Uterus (tissue), 4 donors: ENCODE measurements around the gene SYNJ2. TPM values are rescaled to one million over a fixed set of nuclear protein-coding genes. Genes with fewer than 3 reads are reported as not detected.
A peak's percentile ranks its signal among the peaks of the same experiment; 100 is the strongest.

ENCODE experiments used
- DNase-seq, 2 donors: peaks; one replicate each; pipeline ENCODE4 v3.0.0-alpha.2; 2019 to 2020
- H3K27ac ChIP-seq, 2 donors: fragments of 200-600 bp; sonication (generic); 1 replicate in 1 of 2; 2 replicates in 1 of 2; pipeline ENCODE4 v1.5.1; 2016 to 2018
- H3K27me3 ChIP-seq, 2 donors: fragments of 200-600 bp; sonication (generic); one replicate each; pipeline ENCODE4 v1.5.1; 2018 to 2019; ENCODE audit warnings: control low read depth in 1 of 2
- H3K36me3 ChIP-seq, 2 donors: fragments of 200-600 bp; sonication (generic); one replicate each; pipeline ENCODE4 v1.5.1; 2019; ENCODE audit warnings: control low read depth in 1 of 2
- H3K4me1 ChIP-seq, 2 donors: fragments of 200-600 bp; sonication (generic); one replicate each; pipeline ENCODE4 v1.5.1; 2018 to 2019; ENCODE audit warnings: control low read depth in 1 of 2
- H3K4me3 ChIP-seq, 2 donors: fragments of 200-600 bp; sonication (generic); 1 replicate in 1 of 2; 2 replicates in 1 of 2; pipeline ENCODE4 v1.5.1; 2018 to 2019; ENCODE audit warnings: mild to moderate bottlenecking in 1 of 2
- H3K9me3 ChIP-seq, 2 donors: fragments of 200-600 bp; sonication (generic); one replicate each; pipeline ENCODE4 v1.5.1; 2019; ENCODE audit warnings: control low read depth in 1 of 2
- POLR2A ChIP-seq, 2 donors: fragments of 450-650 bp; IDR thresholded peaks; one replicate each; pipeline ENCODE4 v1.6.1; 2016; ENCODE audit warnings: antibody characterized with exemption in 2 of 2, mild to moderate bottlenecking in 1 of 2, moderate library complexity in 1 of 2
- intact Hi-C: fragments of 100-400 bp; cut with DNase I; formaldehyde crosslinking; loops from one replicate; pipeline ENCODE4 v1.15.1; 2023; ENCODE audit warnings: low total_unique reads
- total RNA-seq, 4 donors: library from RNA; depleted of rRNA in 3 of 4; stranded (reverse); fragments of >200 nt in 3 of 4; gene quantifications; one replicate each; pipeline versions ENCODE4 v1.1.0 to v1.2.4, GENCODE V29; 2014 to 2023
- TF ChIP-seq, protein P1 (sequence below), 4 experiments: fragments of 200-600 bp in 2 of 4; fragments of 450-650 bp in 2 of 4; sonication (generic) in 2 of 4; IDR thresholded peaks; one replicate each; pipeline ENCODE4 v1.5.1; 2016 to 2019; ENCODE audit warnings: antibody characterized with exemption in 4 of 4, mild to moderate bottlenecking in 2 of 4, moderate library complexity in 1 of 4
- donor health status: DM: yes; HTN: yes; CAD: no.

SYNJ2 gene
- total RNA-seq, 4 donors from 2014 or later = 9.5 to 32.2 (median 13.5) TPM

DNA sequence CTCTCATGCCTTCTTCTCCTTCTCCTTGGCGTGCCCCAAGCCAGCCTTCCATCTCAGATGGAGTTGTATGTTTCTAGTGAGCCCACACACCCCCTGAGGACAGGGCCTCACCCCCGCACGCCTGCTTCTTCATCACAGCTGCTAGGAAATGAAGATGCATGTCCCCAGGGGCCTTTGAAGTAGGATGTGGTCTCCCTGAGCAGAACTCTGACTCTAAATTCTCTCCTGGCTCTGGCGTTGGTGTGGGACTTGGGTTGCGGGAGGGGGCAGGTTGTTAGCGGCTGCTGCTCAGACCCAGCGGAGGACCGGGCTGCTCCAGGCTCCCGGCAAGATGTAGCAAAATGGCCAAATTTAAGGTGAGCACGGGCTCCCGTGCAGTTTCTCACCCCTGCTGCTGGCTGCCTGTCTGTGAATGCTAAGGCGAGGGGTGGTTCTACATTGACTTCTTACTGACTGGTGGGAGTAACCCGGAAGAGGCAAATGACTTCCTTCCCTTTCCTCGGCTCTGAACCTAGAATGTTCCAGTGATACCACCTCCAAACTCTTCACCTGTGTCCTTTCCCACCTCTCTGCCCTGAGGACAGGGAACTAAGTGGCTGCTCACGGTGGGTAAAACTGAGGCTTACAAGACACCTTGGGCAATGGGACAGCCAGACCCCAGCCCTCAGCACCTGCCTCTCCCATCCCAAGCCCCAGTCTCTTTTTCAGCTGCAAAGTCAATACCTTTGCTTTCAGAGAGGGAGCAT, 8.8 kb downstream of the SYNJ2 start:
- no peaks in the 10 kb centered on the region for H3K9me3 ChIP-seq
- intact Hi-C loops = no loop called here
- no peak for DNase-seq
- TF ChIP-seq POLR2A (IDR thresholded peaks at IDR 0.05) = no peak
- TF ChIP-seq, protein P1, sequence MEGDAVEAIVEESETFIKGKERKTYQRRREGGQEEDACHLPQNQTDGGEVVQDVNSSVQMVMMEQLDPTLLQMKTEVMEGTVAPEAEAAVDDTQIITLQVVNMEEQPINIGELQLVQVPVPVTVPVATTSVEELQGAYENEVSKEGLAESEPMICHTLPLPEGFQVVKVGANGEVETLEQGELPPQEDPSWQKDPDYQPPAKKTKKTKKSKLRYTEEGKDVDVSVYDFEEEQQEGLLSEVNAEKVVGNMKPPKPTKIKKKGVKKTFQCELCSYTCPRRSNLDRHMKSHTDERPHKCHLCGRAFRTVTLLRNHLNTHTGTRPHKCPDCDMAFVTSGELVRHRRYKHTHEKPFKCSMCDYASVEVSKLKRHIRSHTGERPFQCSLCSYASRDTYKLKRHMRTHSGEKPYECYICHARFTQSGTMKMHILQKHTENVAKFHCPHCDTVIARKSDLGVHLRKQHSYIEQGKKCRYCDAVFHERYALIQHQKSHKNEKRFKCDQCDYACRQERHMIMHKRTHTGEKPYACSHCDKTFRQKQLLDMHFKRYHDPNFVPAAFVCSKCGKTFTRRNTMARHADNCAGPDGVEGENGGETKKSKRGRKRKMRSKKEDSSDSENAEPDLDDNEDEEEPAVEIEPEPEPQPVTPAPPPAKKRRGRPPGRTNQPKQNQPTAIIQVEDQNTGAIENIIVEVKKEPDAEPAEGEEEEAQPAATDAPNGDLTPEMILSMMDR (IDR thresholded peaks at IDR 0.05) = no peak
- no peaks in the 10 kb centered on the region for H3K27me3 ChIP-seq
- H3K4me1 ChIP-seq = peaks cover 0 to 12% of the 10 kb centered on the region in 2 donors
- H3K36me3 ChIP-seq = no peaks in the 10 kb centered on the region
- H3K4me3 ChIP-seq = no peak overlapping the region
- peak overlapping the region; percentile 66 to 69 for H3K27ac ChIP-seq

DNA sequence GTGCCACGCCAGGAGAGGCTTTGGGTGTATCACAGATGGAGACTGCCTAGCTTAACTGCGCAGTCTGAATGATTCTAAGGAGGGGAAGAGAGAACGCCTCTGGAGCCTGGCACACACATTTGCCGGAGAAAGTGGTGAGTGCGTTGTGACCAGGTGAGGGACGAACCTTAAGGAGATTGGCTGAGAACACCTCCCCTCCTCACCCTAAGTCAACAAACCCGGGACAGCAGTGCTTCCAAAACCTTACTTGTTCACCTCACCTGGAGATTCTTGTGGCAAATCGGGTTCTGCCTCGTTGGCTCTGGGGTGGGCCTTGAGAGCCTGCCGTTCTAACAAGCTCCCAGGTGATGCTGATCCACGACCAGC, 9.4 kb downstream of the SYNJ2 start:
- TF ChIP-seq, protein P1 (IDR thresholded peaks at IDR 0.05) = no peak
- no peak for TF ChIP-seq POLR2A (IDR thresholded peaks at IDR 0.05)
- peaks cover 0 to 12% of the 10 kb centered on the region in 2 donors for H3K4me1 ChIP-seq
- no peaks in the 10 kb centered on the region for H3K27me3 ChIP-seq
- H3K36me3 ChIP-seq = no peaks in the 10 kb centered on the region
- DNase-seq = peak in 1 of 2 donors; percentile 4
- no peak overlapping the region for H3K4me3 ChIP-seq
- peak overlapping the region; percentile 66 to 69 for H3K27ac ChIP-seq
- H3K9me3 ChIP-seq = no peaks in the 10 kb centered on the region
- intact Hi-C loops = no loop called here

DNA sequence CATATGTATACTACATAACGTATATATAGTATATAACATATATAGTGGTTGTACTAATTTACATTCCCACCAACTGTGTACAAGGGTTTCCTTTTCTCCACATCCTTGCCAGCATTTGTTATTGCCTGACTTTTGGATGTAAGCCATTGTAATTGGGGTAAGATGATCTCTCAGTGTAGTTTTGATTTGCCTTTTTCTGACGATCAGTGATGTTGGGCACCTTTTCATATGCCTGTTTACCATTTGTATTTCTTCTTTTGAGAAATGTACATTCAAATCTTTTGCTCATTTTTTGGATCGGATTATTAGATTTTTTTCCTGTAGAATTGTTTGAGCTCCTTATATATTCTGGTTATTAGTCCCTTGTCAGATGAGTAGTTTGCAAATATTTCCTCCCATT, 11.4 kb downstream of the SYNJ2 start:
- no peaks in the 10 kb centered on the region for H3K36me3 ChIP-seq
- intact Hi-C loops = no loop called here
- TF ChIP-seq POLR2A (IDR thresholded peaks at IDR 0.05) = no peak
- TF ChIP-seq, protein P1 (IDR thresholded peaks at IDR 0.05) = no peak
- no peaks in the 10 kb centered on the region for H3K9me3 ChIP-seq
- no peak for DNase-seq
- peaks cover 0 to 12% of the 10 kb centered on the region in 2 donors for H3K4me1 ChIP-seq
- no peak overlapping the region for H3K27ac ChIP-seq
- no peak overlapping the region for H3K4me3 ChIP-seq
- no peaks in the 10 kb centered on the region for H3K27me3 ChIP-seq

DNA sequence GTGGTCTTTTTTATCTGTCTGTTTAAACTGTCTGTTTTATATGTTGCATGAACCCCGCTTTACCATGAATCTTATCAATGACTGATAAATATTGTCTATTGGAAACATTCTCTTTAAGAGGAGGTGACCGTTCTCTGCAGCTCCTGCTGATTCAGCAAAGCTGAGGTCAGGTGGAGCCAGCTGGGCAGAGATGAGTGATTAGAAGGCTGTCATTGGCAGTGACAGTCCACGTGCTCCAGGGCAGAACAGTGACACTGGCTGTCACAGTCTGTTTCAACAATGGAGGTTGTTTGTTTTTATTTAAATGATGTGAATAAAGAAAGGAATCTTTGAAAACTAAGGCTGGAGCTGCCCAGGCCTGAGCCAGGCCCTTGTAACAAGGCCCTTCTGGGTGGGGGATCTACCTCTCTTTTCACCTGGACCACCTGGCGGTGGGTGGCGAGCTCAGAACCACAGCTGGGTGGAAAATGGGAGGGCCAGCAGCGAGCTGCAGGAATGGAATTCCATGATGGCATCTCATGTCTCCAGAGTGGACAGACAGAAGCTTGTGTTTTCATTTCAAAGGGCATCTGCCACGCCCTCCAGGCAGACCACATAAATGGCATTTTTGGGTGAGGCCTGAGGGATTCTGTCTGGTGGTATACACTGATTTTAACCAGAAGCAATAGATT, 12.6 kb downstream of the SYNJ2 start:
- TF ChIP-seq POLR2A (IDR thresholded peaks at IDR 0.05) = no peak
- TF ChIP-seq, protein P1 (IDR thresholded peaks at IDR 0.05) = no peak
- H3K9me3 ChIP-seq = no peaks in the 10 kb centered on the region
- H3K27me3 ChIP-seq = no peaks in the 10 kb centered on the region
- no peak overlapping the region for H3K27ac ChIP-seq
- H3K36me3 ChIP-seq = no peaks in the 10 kb centered on the region
- no peak for DNase-seq
- H3K4me1 ChIP-seq = peaks cover 0 to 12% of the 10 kb centered on the region in 2 donors
- no peak overlapping the region for H3K4me3 ChIP-seq
- intact Hi-C loops = no loop called here

DNA sequence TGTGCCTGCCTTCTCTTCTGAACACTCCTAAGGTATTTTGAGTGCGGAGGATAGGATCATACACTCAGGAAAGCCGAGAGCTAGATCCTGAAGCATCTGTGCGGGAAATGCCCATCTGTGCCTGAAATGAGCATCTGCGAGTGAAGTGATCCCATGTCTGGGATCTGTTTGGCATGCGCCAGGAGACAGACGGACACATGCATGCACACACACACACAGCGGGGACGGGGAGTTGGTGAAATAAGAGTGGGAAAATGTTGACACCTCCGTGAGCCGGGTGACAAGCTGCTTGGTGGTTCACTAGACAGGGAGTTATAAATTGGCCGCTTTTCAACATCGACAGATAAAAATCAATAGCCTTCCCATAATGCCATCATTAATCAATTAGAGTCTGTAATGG, 13.8 kb downstream of the SYNJ2 start:
- Histone ChIP-seq H3K27ac (no peak overlapping the region), H3K4me3 (no peak overlapping the region), H3K9me3 (no peaks in the 10 kb centered on the region), H3K36me3 (no peaks in the 10 kb centered on the region), H3K4me1 (peaks cover 0 to 6% of the 10 kb centered on the region in 2 donors), H3K27me3 (no peaks in the 10 kb centered on the region)
- no peak for DNase-seq
- TF ChIP-seq, protein P1 (IDR thresholded peaks at IDR 0.05) = no peak
- TF ChIP-seq POLR2A (IDR thresholded peaks at IDR 0.05) = no peak
- intact Hi-C loops = no loop called here
